ENCODE results near the gene MPRIP.

MPRIP gene

GRCh38 chr17:17137731-17138585 lies 95.7 kb downstream of the MPRIP start:
- no peak for TF ChIP-seq CTCF (conservative IDR thresholded peaks at IDR 0.05)
- H3K27ac ChIP-seq, result no peak overlapping the region

GRCh38 chr17:17139972-17140589 lies 97.8 kb downstream of the MPRIP start:
- H3K27ac ChIP-seq, result no peak overlapping the region
- TF ChIP-seq CTCF (conservative IDR thresholded peaks at IDR 0.05), result no peak

- TF ChIP-seq CTCF (conservative IDR thresholded peaks at IDR 0.05), result no peak
- H3K27ac ChIP-seq, result no peak overlapping the region
These were observed 98.3 kb downstream of the MPRIP start for GRCh38 chr17:17140590-17140980.

GRCh38 chr17:17141279-17141678 lies 99.0 kb downstream of the MPRIP start:
- no peak for TF ChIP-seq CTCF (conservative IDR thresholded peaks at IDR 0.05)
- H3K27ac ChIP-seq, result no peak overlapping the region

GRCh38 chr17:17141860-17142552 lies 99.7 kb downstream of the MPRIP start:
- peak; percentile 65 for TF ChIP-seq CTCF (conservative IDR thresholded peaks at IDR 0.05)
- no peak overlapping the region for H3K27ac ChIP-seq

- no peak overlapping the region for H3K27ac ChIP-seq
- TF ChIP-seq CTCF (conservative IDR thresholded peaks at IDR 0.05), result no peak
These were observed 100.3 kb downstream of the MPRIP start for GRCh38 chr17:17142556-17142955.

- H3K27ac ChIP-seq, result no peak overlapping the region
- no peak for TF ChIP-seq CTCF (conservative IDR thresholded peaks at IDR 0.05)
These were observed 101.2 kb downstream of the MPRIP start for GRCh38 chr17:17143501-17143900.
